ENCODE data around the gene PROSER2. TPM values are rescaled to one million over a fixed set of nuclear protein-coding genes. Genes with fewer than 3 reads are reported as not detected.

PROSER2 gene
- total and polyA plus RNA-seq, 8 donors, result 1.3 to 16.2 (median 5.7) TPM; not detected in 1

DNA sequence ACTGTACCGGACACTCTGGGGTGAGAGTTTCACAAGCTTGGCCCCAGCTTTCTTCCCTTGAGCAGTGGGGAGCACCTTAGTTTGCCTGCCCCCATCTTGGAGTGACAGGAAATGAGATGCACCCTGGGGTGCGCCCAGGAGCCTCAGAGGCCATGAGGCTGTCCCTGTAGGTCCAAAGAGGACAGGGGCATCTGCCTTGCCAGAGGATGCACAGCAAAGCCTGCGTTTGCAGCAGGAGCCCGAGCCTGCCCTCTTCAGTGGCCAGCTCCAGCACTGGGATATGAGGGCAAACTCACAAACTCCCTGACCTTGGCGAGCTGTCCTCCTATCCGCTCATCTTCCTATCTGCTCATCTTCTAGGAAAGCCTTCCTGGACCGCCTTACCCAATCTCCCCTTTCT is 79.5 kb downstream of the PROSER2 start:
- no peak for TF ChIP-seq POLR2A (IDR thresholded peaks at IDR 0.05)
- no peaks in the 10 kb centered on the region for H3K36me3 ChIP-seq
- 92 to 97% (median 93%) methylated on average over 7 of the region's 7 CpGs for WGBS, 5 donors
- H3K4me3 ChIP-seq, result no peak overlapping the region
- H3K4me1 ChIP-seq, result peaks cover 0 to 9% (median 3%) of the 10 kb centered on the region in 4 donors
- no peak for DNase-seq
- intact Hi-C loops (cut with DNase I; ENCODE audit: low total_unique reads), result no loop called here
- no peak overlapping the region for H3K27ac ChIP-seq
- no peaks in the 10 kb centered on the region for H3K9me3 ChIP-seq
- H3K27me3 ChIP-seq, result no peaks in the 10 kb centered on the region

DNA sequence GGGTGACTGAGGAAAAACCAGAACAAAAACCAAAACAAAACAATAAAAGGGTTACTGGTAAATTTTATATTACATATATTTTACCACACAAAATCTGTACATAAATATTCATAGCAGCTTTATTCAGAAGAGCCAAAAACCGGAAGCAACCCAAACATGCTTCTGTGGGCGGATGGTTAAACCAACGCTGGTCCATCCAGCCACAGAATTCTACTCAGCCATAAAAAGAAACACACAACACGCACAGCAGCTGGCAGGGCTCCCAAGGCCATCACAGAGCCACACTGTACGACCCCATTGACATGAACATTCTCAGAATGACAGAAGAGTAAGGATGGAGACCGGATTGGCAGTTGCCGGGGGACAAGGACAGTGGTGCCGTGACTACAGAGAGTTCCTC is 83.6 kb downstream of the PROSER2 start:
- Histone ChIP-seq H3K36me3 (no peaks in the 10 kb centered on the region), H3K4me3 (no peak overlapping the region), H3K9me3 (no peaks in the 10 kb centered on the region), H3K27me3 (no peaks in the 10 kb centered on the region), H3K4me1 (peaks cover 0 to under 1% (median 0%) of the 10 kb centered on the region in 4 donors), H3K27ac (no peak overlapping the region)
- TF ChIP-seq POLR2AphosphoS5 (IDR thresholded peaks at IDR 0.05), result no peak
- TF ChIP-seq POLR2A (IDR thresholded peaks at IDR 0.05), result no peak
- TF ChIP-seq, protein P1, sequence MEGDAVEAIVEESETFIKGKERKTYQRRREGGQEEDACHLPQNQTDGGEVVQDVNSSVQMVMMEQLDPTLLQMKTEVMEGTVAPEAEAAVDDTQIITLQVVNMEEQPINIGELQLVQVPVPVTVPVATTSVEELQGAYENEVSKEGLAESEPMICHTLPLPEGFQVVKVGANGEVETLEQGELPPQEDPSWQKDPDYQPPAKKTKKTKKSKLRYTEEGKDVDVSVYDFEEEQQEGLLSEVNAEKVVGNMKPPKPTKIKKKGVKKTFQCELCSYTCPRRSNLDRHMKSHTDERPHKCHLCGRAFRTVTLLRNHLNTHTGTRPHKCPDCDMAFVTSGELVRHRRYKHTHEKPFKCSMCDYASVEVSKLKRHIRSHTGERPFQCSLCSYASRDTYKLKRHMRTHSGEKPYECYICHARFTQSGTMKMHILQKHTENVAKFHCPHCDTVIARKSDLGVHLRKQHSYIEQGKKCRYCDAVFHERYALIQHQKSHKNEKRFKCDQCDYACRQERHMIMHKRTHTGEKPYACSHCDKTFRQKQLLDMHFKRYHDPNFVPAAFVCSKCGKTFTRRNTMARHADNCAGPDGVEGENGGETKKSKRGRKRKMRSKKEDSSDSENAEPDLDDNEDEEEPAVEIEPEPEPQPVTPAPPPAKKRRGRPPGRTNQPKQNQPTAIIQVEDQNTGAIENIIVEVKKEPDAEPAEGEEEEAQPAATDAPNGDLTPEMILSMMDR (IDR thresholded peaks at IDR 0.05), result no peak
- no peak for TF ChIP-seq EP300 (IDR thresholded peaks at IDR 0.05)
- WGBS, 5 donors, result 67 to 83% (median 73%) methylated on average over 8 of the region's 8 CpGs
- no peak for DNase-seq
- intact Hi-C loops (cut with DNase I; ENCODE audit: low total_unique reads), result no loop called here

DNA sequence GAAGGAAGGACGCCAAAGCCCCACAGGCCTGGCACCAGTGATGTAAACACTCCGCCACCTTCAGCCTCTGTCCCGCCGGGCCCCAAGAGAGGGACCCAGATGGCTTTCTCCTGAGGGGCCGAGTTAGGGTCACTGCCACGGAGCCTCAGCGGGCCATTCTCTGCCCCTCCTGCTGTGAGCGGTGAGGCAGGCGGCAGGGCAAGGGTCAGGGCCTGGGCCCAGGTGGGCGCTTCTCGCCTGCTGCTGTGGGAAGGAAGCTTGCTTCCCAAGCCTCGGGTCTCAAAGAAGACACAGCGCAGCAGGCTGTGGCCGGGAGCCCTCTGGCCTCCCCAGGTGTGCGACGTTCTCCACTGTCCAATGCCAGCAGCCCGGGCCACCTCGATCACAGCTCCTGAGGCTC is 84.8 kb downstream of the PROSER2 start:
- TF ChIP-seq, protein P1 (IDR thresholded peaks at IDR 0.05), result no peak
- TF ChIP-seq POLR2AphosphoS5 (IDR thresholded peaks at IDR 0.05), result no peak
- no peak for TF ChIP-seq EP300 (IDR thresholded peaks at IDR 0.05)
- no peak for TF ChIP-seq POLR2A (IDR thresholded peaks at IDR 0.05)
- Histone ChIP-seq H3K36me3 (no peaks in the 10 kb centered on the region), H3K4me3 (no peak overlapping the region), H3K27me3 (no peaks in the 10 kb centered on the region), H3K4me1 (no peaks in the 10 kb centered on the region), H3K27ac (no peak overlapping the region), H3K9me3 (no peaks in the 10 kb centered on the region)
- no peak for DNase-seq
- 84 to 93% (median 89%) methylated on average over 14 to 18 of the region's 18 CpGs for WGBS, 5 donors
- intact Hi-C loops (cut with DNase I; ENCODE audit: low total_unique reads), result no loop called here

DNA sequence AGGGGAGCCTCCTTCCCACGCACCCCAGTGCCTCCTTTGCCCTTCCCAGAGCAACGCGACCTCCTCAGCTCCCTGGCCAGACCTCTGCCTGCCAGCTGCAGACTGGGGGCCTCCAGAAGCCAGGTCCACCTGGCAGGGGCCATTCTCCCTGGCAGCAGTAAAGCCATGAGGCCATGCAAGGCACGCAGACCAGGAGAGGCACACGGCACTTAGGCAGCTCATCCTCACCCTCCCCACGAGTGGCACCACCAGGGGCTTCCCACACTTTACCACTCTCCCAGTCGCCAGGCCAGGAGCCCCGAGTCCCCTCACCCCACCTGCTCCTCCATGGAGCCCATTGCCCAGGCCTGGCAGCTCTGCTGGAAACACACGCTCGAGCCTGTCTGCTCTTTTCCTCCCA is 85.4 kb downstream of the PROSER2 start:
- H3K4me3 ChIP-seq, result no peak overlapping the region
- H3K27ac ChIP-seq, result no peak overlapping the region
- no peaks in the 10 kb centered on the region for H3K27me3 ChIP-seq
- H3K9me3 ChIP-seq, result no peaks in the 10 kb centered on the region
- WGBS, 5 donors, result 85 to 92% (median 91%) methylated on average over 10 of the region's 10 CpGs
- no peak for DNase-seq
- no peaks in the 10 kb centered on the region for H3K4me1 ChIP-seq
- H3K36me3 ChIP-seq, result no peaks in the 10 kb centered on the region
- intact Hi-C loops (cut with DNase I; ENCODE audit: low total_unique reads), result no loop called here
- TF ChIP-seq EP300 (IDR thresholded peaks at IDR 0.05), result no peak
- no peak for TF ChIP-seq POLR2AphosphoS5 (IDR thresholded peaks at IDR 0.05)
- no peak for TF ChIP-seq POLR2A (IDR thresholded peaks at IDR 0.05)

DNA sequence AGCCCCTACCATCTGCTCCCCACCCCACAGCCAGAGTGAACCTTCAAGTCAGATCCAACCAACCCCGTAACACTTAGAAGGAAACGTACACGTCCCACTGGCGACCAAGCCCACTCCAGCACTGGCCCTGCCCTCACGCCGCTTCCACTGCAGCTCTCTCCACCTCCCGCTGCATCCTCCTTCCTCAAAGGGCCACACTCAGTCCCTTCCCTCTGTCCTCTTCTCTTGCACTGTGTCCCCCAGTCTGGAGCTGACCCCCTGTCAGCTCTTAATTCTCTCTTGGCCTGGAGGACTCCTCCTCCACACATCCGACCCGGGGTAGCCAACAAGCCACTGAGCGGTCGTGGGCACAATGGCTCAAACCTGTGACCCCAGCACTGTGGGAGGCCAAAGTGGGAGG is 85.8 kb downstream of the PROSER2 start:
- H3K4me3 ChIP-seq, result no peak overlapping the region
- TF ChIP-seq POLR2AphosphoS5 (IDR thresholded peaks at IDR 0.05), result no peak
- TF ChIP-seq, protein P1 (IDR thresholded peaks at IDR 0.05), result no peak
- TF ChIP-seq POLR2A (IDR thresholded peaks at IDR 0.05), result no peak
- no peak for TF ChIP-seq EP300 (IDR thresholded peaks at IDR 0.05)
- DNase-seq, result no peak
- no peaks in the 10 kb centered on the region for H3K36me3 ChIP-seq
- H3K9me3 ChIP-seq, result no peaks in the 10 kb centered on the region
- H3K27me3 ChIP-seq, result no peaks in the 10 kb centered on the region
- intact Hi-C loops (cut with DNase I; ENCODE audit: low total_unique reads), result no loop called here
- no peak overlapping the region for H3K27ac ChIP-seq
- H3K4me1 ChIP-seq, result no peaks in the 10 kb centered on the region
- 94 to 99% (median 97%) methylated on average over 11 of the region's 11 CpGs for WGBS, 5 donors
